HepG2 (cell line): Measurements from ENCODE around the gene PRPSAP1. TPM values are rescaled to one million over a fixed set of nuclear protein-coding genes. Genes with fewer than 3 reads are reported as not detected.

Experiments used
- ASH2L ChIP-seq: fragments of 300-600, 200-600 bp; sonication (generic); IDR thresholded peaks from 2 replicates; pipeline ENCODE4 v1.7.0; 2017; ENCODE audit warnings: low read depth, mild to moderate bottlenecking, moderate library complexity, mixed read lengths, low read length; ENCODE audit not compliant: insufficient read length
- DRAP1 ChIP-seq: IDR thresholded peaks from 2 replicates; pipeline ENCODE4 v1.6.1; 2016; ENCODE audit warnings: missing genetic modification reagents, missing compliant biosample characterization
- FOXA1 ChIP-seq, 2 experiments: fragments of 450-650 bp in 1 of 2; sonication (generic) in 1 of 2; formaldehyde crosslinking in 1 of 2; IDR thresholded peaks; 2 replicates each; pipeline versions ENCODE4 v1.4.0 to v1.6.1; 2016 to 2020; ENCODE audit warnings: missing genetic modification reagents in 1 of 2
- FOXO4 ChIP-seq: sonication (generic); formaldehyde crosslinking; conservative IDR thresholded peaks from 2 replicates; pipeline ENCODE4 v1.8.1; 2023; ENCODE audit warnings: missing genetic modification reagents
- GABPB1 ChIP-seq: IDR thresholded peaks from 2 replicates; pipeline ENCODE4 v1.6.1; 2016; ENCODE audit warnings: mild to moderate bottlenecking, missing genetic modification reagents, moderate library complexity, missing compliant biosample characterization
- HMGXB3 ChIP-seq: sonication (generic); formaldehyde crosslinking; IDR thresholded peaks from 2 replicates; pipeline ENCODE4 v1.4.0; 2020; ENCODE audit warnings: missing genetic modification reagents, borderline replicate concordance
- MAFG ChIP-seq: sonication (generic); formaldehyde crosslinking; IDR thresholded peaks from 2 replicates; pipeline ENCODE4 v1.5.1; 2020; ENCODE audit warnings: mild to moderate bottlenecking, missing genetic modification reagents
- NFIB ChIP-seq: sonication (generic); formaldehyde crosslinking; IDR thresholded peaks from 2 replicates; pipeline ENCODE4 v1.9.0; 2021; ENCODE audit warnings: missing genetic modification reagents, mild to moderate bottlenecking, borderline replicate concordance
- NR0B2 ChIP-seq: sonication (generic); formaldehyde crosslinking; IDR thresholded peaks from 2 replicates; pipeline ENCODE4 v1.4.0; 2020; ENCODE audit warnings: mild to moderate bottlenecking, missing genetic modification reagents
- POLR2AphosphoS5 ChIP-seq: IDR thresholded peaks from 2 replicates; pipeline ENCODE4 v1.6.1; 2012; ENCODE audit warnings: low read depth, low read length
- PTBP1 ChIP-seq: fragments of 200-400 bp; formaldehyde crosslinking; IDR thresholded peaks from 2 replicates; pipeline ENCODE4 v1.6.1; 2018; ENCODE audit warnings: low read length, low read depth; ENCODE audit not compliant: poor library complexity, severe bottlenecking
- REL ChIP-seq: sonication (generic); formaldehyde crosslinking; conservative IDR thresholded peaks from 2 replicates; pipeline ENCODE4 v1.8.0; 2022; ENCODE audit warnings: mild to moderate bottlenecking, missing genetic modification reagents, moderate library complexity
- SMC3 ChIP-seq: IDR thresholded peaks from 2 replicates; pipeline ENCODE4 v1.6.1; 2011; ENCODE audit warnings: low read length, improper control_type of control experiment
- ZBTB21 ChIP-seq: sonication (generic); formaldehyde crosslinking; IDR thresholded peaks from 2 replicates; pipeline ENCODE4 v1.4.0; 2020; ENCODE audit warnings: missing genetic modification reagents
- ZFP37 ChIP-seq: sonication (generic); formaldehyde crosslinking; IDR thresholded peaks from 2 replicates; pipeline ENCODE4 v1.4.0; 2020; ENCODE audit warnings: missing genetic modification reagents, borderline replicate concordance
- ZNF207 ChIP-seq: fragments of 450-650 bp; IDR thresholded peaks from 2 replicates; pipeline ENCODE4 v1.6.1; 2016; ENCODE audit warnings: antibody characterized with exemption, borderline replicate concordance
- ZNF280B ChIP-seq: sonication (generic); formaldehyde crosslinking; IDR thresholded peaks from 2 replicates; pipeline ENCODE4 v1.5.0; 2020; ENCODE audit warnings: missing genetic modification reagents, mild to moderate bottlenecking, borderline replicate concordance
- ZNF3 ChIP-seq: IDR thresholded peaks from 2 replicates; pipeline ENCODE4 v1.7.0; 2017; ENCODE audit warnings: inconsistent platforms
- ZNF615 ChIP-seq: sonication (generic); formaldehyde crosslinking; IDR thresholded peaks from 2 replicates; pipeline ENCODE4 v1.5.0; 2020; ENCODE audit warnings: mild to moderate bottlenecking, missing genetic modification reagents, borderline replicate concordance
- ZNF720 ChIP-seq: sonication (generic); formaldehyde crosslinking; IDR thresholded peaks from 2 replicates; pipeline ENCODE4 v1.4.0; 2020; ENCODE audit warnings: missing genetic modification reagents
- ZSCAN31 ChIP-seq: sonication (generic); formaldehyde crosslinking; IDR thresholded peaks from 2 replicates; pipeline ENCODE4 v1.5.0; 2020; ENCODE audit warnings: low read depth, mild to moderate bottlenecking, missing genetic modification reagents
- polyA plus RNA-seq, 8 experiments: library from polyadenylated mRNA; depleted of rRNA in 3 of 8; stranded (reverse) in 7 of 8; unstranded in 1 of 8; fragments of >200 nt; fragmentation: Illumina TruSeq in 4 of 8; extraction: Trizol in 4 of 8; gene quantifications; 2 replicates each; pipeline versions ENCODE4 v1.2.1 to v1.2.3, GENCODE V29; 2011 to 2016; ENCODE audit warnings: low read depth in 4 of 8, missing spikeins in 1 of 8, mixed read lengths in 1 of 8; ENCODE audit not compliant: insufficient read depth in 1 of 8
- total RNA-seq, 5 experiments: library from RNA; depleted of rRNA; stranded (reverse); fragments of >200 nt; fragmentation: Illumina TruSeq; extraction: Trizol; gene quantifications; 2 replicates each; pipeline ENCODE4 v1.2.3, GENCODE V29; 2016; ENCODE audit warnings: low read depth in 1 of 5

PRPSAP1 gene
- total and polyA plus RNA-seq, 2 of the 13 experiments (the other 11 are each of a cell fraction or from before 2014, with no cell fraction given), result 91.1 to 314 TPM

GRCh38 chr17:76388966-76389888 lies 35.5 kb upstream of the PRPSAP1 start (continued):
- TF ChIP-seq ZNF615 (CRISPR knock-in tag) (no peak), ASH2L (peak; percentile 28), HMGXB3 (no peak), FOXO4 (CRISPR knock-in tag) (no peak), DRAP1 (CRISPR knock-in tag) (0 out of 2 replicates have a peak, but pooled peaks have one; percentile 21), ZBTB21 (CRISPR knock-in tag) (no peak), POLR2AphosphoS5 (peak; percentile 44; the same call in 1 of the 2 replicates), MAFG (CRISPR knock-in tag) (no peak), NR0B2 (CRISPR knock-in tag) (no peak), NFIB (CRISPR knock-in tag) (no peak), ZSCAN31 (CRISPR knock-in tag) (no peak), GABPB1 (CRISPR knock-in tag) (peak; percentile 21; the same call in 1 of the 2 replicates), ZNF280B (CRISPR knock-in tag) (no peak), ZNF3 (CRISPR knock-in tag) (no peak), REL (no peak), FOXA1 (IDR thresholded peaks at IDR 0.05) (no peak), FOXA1 (CRISPR knock-in tag; IDR thresholded peaks at IDR 0.05) (peak; percentile 21; the same call in 1 of the 2 replicates), ZNF720 (CRISPR knock-in tag) (no peak), SMC3 (no peak; the same call in 1 of the 2 replicates), ZNF207 (no peak), ZFP37 (CRISPR knock-in tag) (no peak), PTBP1 (no peak)
